Measurements from ENCODE around the gene DRAXIN. TPM values are rescaled to one million over a fixed set of nuclear protein-coding genes. Genes with fewer than 3 reads are reported as not detected.

The DRAXIN gene
- total RNA-seq, 1 donor from 2014 or later = 0.09 TPM

GRCh38 chr1:11671205-11671543 lies 20.3 kb upstream of the DRAXIN start:
- peaks cover 9% of the 10 kb centered on the region for H3K4me1 ChIP-seq
- intact Hi-C loops (cut with DNase I) = no loop called here
- ATAC-seq = no peak
- H3K36me3 ChIP-seq = peaks cover 29% of the 10 kb centered on the region
- H3K9me3 ChIP-seq = no peaks in the 10 kb centered on the region
- H3K27me3 ChIP-seq = no peaks in the 10 kb centered on the region
- TF ChIP-seq, protein P1, sequence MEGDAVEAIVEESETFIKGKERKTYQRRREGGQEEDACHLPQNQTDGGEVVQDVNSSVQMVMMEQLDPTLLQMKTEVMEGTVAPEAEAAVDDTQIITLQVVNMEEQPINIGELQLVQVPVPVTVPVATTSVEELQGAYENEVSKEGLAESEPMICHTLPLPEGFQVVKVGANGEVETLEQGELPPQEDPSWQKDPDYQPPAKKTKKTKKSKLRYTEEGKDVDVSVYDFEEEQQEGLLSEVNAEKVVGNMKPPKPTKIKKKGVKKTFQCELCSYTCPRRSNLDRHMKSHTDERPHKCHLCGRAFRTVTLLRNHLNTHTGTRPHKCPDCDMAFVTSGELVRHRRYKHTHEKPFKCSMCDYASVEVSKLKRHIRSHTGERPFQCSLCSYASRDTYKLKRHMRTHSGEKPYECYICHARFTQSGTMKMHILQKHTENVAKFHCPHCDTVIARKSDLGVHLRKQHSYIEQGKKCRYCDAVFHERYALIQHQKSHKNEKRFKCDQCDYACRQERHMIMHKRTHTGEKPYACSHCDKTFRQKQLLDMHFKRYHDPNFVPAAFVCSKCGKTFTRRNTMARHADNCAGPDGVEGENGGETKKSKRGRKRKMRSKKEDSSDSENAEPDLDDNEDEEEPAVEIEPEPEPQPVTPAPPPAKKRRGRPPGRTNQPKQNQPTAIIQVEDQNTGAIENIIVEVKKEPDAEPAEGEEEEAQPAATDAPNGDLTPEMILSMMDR (IDR thresholded peaks at IDR 0.05) = no peak
- DNase-seq = no peak
- no peak overlapping the region for H3K27ac ChIP-seq
- no peak overlapping the region for H3K4me3 ChIP-seq

GRCh38 chr1:11671544-11672286 lies 19.8 kb upstream of the DRAXIN start:
- no peak for DNase-seq
- peaks cover 29% of the 10 kb centered on the region for H3K36me3 ChIP-seq
- peak; percentile 36 for ATAC-seq
- no peaks in the 10 kb centered on the region for H3K27me3 ChIP-seq
- intact Hi-C loops (cut with DNase I) = no loop called here
- no peaks in the 10 kb centered on the region for H3K9me3 ChIP-seq
- peaks cover 9% of the 10 kb centered on the region for H3K4me1 ChIP-seq
- TF ChIP-seq, protein P1 (IDR thresholded peaks at IDR 0.05) = no peak
- H3K4me3 ChIP-seq = no peak overlapping the region
- H3K27ac ChIP-seq = no peak overlapping the region

- Histone ChIP-seq H3K4me1 (peaks cover 4% of the 10 kb centered on the region), H3K9me3 (no peaks in the 10 kb centered on the region), H3K4me3 (no peak overlapping the region), H3K27me3 (no peaks in the 10 kb centered on the region), H3K27ac (no peak overlapping the region), H3K36me3 (peaks cover 29% of the 10 kb centered on the region)
- no peak for DNase-seq
- ATAC-seq = no peak
- intact Hi-C loops (cut with DNase I) = no loop called here
- TF ChIP-seq, protein P1 (IDR thresholded peaks at IDR 0.05) = no peak
Observed at GRCh38 chr1:11673089-11673769, 18.3 kb upstream of the DRAXIN start.

- TF ChIP-seq, protein P1 (IDR thresholded peaks at IDR 0.05) = no peak
- intact Hi-C loops (cut with DNase I) = no loop called here
- Histone ChIP-seq H3K9me3 (no peaks in the 10 kb centered on the region), H3K36me3 (peaks cover 23% of the 10 kb centered on the region), H3K4me3 (no peak overlapping the region), H3K27me3 (no peaks in the 10 kb centered on the region), H3K27ac (no peak overlapping the region), H3K4me1 (peaks cover 4% of the 10 kb centered on the region)
- DNase-seq (no peak), ATAC-seq (no peak)
Observed at GRCh38 chr1:11674488-11674887, 17.0 kb upstream of the DRAXIN start.

DNA sequence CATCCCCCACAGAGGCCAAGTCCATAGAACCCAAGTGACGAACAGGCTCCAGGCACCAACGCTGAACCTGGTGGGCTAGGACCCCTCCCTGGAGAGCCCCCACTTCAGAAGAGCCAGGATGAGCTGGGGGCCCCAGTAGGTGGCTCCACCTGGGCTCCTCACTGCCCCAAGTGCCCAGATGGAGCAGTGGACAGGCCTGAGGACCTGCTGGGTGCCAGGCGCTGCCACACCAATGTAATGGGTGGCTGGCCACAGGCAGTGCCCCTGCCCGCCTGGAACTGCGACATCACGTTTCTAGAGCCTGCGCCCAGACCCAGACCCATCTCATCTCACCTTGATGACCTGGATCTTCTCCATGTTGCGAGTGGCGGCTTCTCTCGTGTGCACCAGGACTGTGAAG lies 16.2 kb upstream of the DRAXIN start:
- ATAC-seq = no peak
- peaks cover 23% of the 10 kb centered on the region for H3K36me3 ChIP-seq

More for the DNA sequence above, 16.2 kb upstream of the DRAXIN start:
- peaks cover 10% of the 10 kb centered on the region for H3K4me1 ChIP-seq
- intact Hi-C loops (cut with DNase I) = no loop called here
- no peak overlapping the region for H3K4me3 ChIP-seq
- no peaks in the 10 kb centered on the region for H3K27me3 ChIP-seq
- TF ChIP-seq, protein P1 (IDR thresholded peaks at IDR 0.05) = no peak
- no peak for DNase-seq
- no peaks in the 10 kb centered on the region for H3K9me3 ChIP-seq
- H3K27ac ChIP-seq = no peak overlapping the region
